HG02870 (cell line): Measurements from ENCODE around the gene TTC24.
"Not testable (repeated sequence)": the region's sequence is repeated elsewhere in the genome, so short reads cannot be mapped to it uniquely, and the experiment has no call there.

ENCODE experiments used
- ATAC-seq: cut with Tn5 transposase; IDR thresholded peaks from one replicate; pipeline ENCODE4 v1.9.1; 2021; ENCODE audit warnings: mild to moderate bottlenecking, moderate library complexity; ENCODE audit not compliant: unreplicated experiment

Gene TTC24

DNA sequence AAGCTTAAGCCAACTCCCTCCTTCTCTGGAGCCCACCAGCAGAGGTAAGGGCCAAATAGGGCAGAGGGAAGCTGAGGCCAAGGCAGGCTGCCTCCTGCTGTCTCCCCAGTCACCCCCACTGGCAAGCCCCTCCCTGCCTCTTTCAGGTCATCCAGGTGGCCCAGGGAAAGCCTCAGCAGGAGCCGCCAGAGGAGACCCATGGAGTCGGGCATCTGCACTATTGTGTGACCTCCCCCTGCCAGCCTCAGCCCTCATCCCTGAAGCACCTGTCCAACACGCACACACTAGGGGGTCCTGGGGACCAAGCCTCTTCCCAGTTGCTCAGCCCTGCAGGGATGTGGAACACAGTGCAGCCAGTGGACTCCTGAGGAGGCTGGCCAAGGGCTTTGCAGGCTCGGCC lies 6.8 kb downstream of the TTC24 start:
- no peak for ATAC-seq

- no peak for ATAC-seq
Measured at GRCh38 chr1:156586892-156587477, 7.5 kb downstream of the TTC24 start.

GRCh38 chr1:156587927-156588326 lies 8.4 kb downstream of the TTC24 start:
- ATAC-seq = not testable (repeated sequence)

DNA sequence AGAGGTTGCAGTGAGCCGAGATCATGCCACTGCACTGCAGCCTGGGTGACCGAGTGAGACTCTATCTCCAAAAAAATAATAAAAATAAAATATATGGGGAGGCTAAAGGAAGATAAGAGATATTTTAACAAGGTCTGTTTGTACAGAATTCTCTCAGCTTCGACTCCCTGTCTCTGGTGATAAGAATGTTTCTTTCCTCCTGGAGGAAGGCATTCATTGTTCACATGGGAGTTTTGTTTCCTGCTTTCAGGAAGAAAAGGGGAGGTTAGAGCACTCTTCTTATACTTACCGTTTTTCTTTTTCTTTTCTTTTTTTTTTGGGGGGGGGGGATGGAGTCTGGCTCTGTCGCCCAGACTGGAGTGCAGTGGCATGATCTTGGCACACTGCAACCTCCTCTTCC lies 10.0 kb downstream of the TTC24 start:
- ATAC-seq = no peak

GRCh38 chr1:156590326-156591180 lies 11.0 kb downstream of the TTC24 start:
- no peak for ATAC-seq

GRCh38 chr1:156591181-156591431 lies 11.6 kb downstream of the TTC24 start:
- ATAC-seq = peak; percentile 28

GRCh38 chr1:156591432-156592157 lies 12.1 kb downstream of the TTC24 start, which contains the start of gene NAXE:
Gene NAXE (plus strand): TSS chr1:156591776. CDS start chr1:156591805, 29 bp downstream.
- ATAC-seq = peak; percentile 73

GRCh38 chr1:156592158-156592909 lies 12.8 kb downstream of the TTC24 start:
- ATAC-seq = no peak

- ATAC-seq = no peak
Measured at GRCh38 chr1:156592910-156593660, 13.6 kb downstream of the TTC24 start.

- ATAC-seq = no peak
Measured at GRCh38 chr1:156593661-156593989, 14.1 kb downstream of the TTC24 start.

- no peak for ATAC-seq
Measured at GRCh38 chr1:156594190-156594589, 14.7 kb downstream of the TTC24 start.

- no peak for ATAC-seq
Measured at GRCh38 chr1:156595016-156595415, 15.5 kb downstream of the TTC24 start.

- no peak for ATAC-seq
Measured at GRCh38 chr1:156596426-156596825, 16.9 kb downstream of the TTC24 start.

- no peak for ATAC-seq
Measured at GRCh38 chr1:156598125-156598524, 18.6 kb downstream of the TTC24 start.

GRCh38 chr1:156598731-156599432 lies 19.4 kb downstream of the TTC24 start:
- ATAC-seq = no peak

DNA sequence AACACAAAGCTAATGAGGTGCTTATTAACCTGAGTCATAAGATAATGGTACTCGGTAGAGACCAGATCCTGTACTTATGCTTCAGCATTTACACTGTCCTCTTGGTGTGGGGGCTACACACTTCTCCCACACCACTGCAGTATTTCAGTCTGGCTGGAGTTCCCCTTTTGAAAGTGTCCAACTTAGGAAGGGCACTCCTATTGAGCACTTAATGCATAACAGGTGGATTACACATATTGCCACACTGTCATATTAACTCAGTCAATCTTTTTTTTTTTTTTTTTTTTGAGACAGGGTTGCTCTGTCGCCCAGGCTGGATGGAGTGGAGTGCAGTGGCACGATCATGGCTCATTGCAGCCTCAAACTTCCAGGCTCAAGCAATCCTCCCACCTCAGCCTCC lies 20.3 kb downstream of the TTC24 start:
- ATAC-seq = no peak

DNA sequence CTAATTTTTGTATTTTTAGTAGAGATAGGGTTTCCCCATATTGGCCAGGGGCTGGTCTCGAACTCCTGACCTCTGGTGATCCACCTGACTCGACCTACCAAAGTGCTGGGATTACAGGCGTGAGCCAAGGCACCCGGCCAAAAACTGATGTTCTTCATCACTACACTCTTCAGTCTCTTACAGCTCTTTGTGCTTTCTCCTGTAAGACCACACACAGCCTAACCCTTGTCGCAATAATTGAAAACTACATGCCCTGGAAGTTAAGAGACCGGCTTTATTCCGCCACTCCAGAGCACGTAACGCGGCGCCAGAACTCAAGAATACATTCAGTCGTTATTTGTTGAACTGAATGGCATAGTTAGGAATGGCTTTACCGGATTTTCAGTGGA lies 21.2 kb downstream of the TTC24 start:
- no peak for ATAC-seq

DNA sequence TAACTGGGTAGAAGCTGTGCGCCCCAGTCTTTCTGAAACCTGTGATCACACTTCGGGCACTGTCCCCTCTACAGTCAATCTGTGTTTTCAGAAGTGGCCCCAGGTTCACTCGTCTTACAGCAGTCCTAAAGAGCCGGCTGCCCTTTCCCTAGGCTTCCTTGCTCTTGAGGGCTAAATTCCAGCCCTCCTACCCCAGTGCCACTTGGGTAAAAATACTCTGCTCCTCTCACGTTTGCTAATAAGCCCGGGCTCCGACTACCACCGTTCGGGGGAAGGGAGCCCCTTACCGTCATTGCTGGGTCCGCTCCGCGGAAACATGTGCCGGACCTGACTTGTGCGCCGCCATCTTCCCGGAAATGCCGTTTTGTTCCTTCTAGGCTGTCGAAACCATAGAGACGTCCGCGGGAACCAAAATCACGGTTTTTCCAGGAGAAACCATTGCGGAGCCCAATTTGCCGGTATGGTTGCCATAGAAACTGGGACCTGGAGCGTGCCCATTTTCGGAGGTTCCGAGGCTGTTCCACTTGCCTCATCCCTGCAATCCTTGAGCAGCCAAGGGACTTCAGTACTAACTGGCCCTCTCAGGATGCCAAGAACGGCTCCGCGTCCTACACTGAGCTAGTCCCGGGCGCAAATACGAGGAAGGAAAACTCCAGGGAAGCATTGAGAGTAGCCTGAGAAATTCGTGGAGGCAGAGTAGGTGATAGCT lies 21.8 kb downstream of the TTC24 start, which contains the start of gene GPATCH4:
TSS of gene GPATCH4 (minus strand) at position 358 of the 709 bp plus-strand sequence.
- ATAC-seq = peak; percentile 59

DNA sequence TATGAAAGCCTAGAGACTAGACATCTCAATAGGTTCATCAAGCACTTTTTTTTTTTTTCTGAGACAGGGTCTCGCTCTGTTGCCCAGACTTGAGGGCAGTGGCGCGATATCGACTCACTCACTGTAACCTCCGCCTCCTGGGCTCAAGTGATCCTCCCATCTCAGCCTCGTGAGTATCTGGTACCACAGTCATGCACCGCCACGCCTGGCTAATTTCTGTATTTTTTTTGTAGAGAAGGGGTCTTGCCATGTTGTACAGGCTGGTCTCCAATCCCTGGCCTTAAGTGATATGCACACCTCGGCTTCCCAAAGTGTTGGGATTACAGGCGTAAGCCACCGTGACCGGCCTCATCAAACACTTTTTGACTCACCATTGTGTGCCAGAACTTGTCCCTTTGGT lies 22.4 kb downstream of the TTC24 start:
- no peak for ATAC-seq
